ENCODE data around the gene RNF40. TPM values are rescaled to one million over a fixed set of nuclear protein-coding genes. Genes with fewer than 3 reads are reported as not detected.

Gene RNF40
- polyA plus RNA-seq, 1 donor from 2014 or later: 85.2 TPM

Small RNAs within 50 kb of the gene (small RNA-seq; reads per million reads assigned to genes)
- gene RF00017: 0 reads per million in 3 experiments

Other genes starting within 250 kb of the RNF40 start
- gene ZNF768, start 235.8 kb upstream of the RNF40 start, polyA plus RNA-seq: 54.4 and 56.5 TPM in 2 replicates
- 5.7 and 8.4 TPM in 2 replicates for gene ZNF747, start 227.5 kb upstream of the RNF40 start, polyA plus RNA-seq
- gene ZNF764, start 203.9 kb upstream of the RNF40 start, polyA plus RNA-seq: 10.5 and 14.9 TPM in 2 replicates
- gene ZNF688, start 190.6 kb upstream of the RNF40 start, polyA plus RNA-seq: 26.9 and 28.4 TPM in 2 replicates
- gene ZNF785, start 176.6 kb upstream of the RNF40 start, polyA plus RNA-seq: 26.4 and 44.1 TPM in 2 replicates
- gene ZNF689, start 151.9 kb upstream of the RNF40 start, polyA plus RNA-seq: 10.6 and 13.9 TPM in 2 replicates
- 23.3 and 31.2 TPM in 2 replicates for gene PRR14, start 111.4 kb upstream of the RNF40 start, polyA plus RNA-seq
- 19.0 and 24.2 TPM in 2 replicates for gene FBRS, start 103.9 kb upstream of the RNF40 start, polyA plus RNA-seq
- gene SRCAP, start 63.2 kb upstream of the RNF40 start, polyA plus RNA-seq: 0.76 and 2.4 TPM in 2 replicates
- gene PHKG2, start 13.9 kb upstream of the RNF40 start, polyA plus RNA-seq: 41.5 and 55.2 TPM in 2 replicates
- gene CFAP119, start 260 bp upstream of the RNF40 start, polyA plus RNA-seq: 17.0 and 23.3 TPM in 2 replicates
- 10.4 and 14.1 TPM in 2 replicates for gene ZNF629, start 24.9 kb downstream of the RNF40 start, polyA plus RNA-seq
- 39.2 and 44.9 TPM in 2 replicates for gene BCL7C, start 131.8 kb downstream of the RNF40 start, polyA plus RNA-seq
- gene CTF1, start 134.3 kb downstream of the RNF40 start, polyA plus RNA-seq: not detected in 2 replicates
- gene FBXL19, start 161.2 kb downstream of the RNF40 start, polyA plus RNA-seq: 99.6 and 124 TPM in 2 replicates
- gene ORAI3, start 186.7 kb downstream of the RNF40 start, polyA plus RNA-seq: 5.7 and 7.3 TPM in 2 replicates
- 1.4 and 3.3 TPM in 2 replicates for gene SETD1A, start 195.4 kb downstream of the RNF40 start, polyA plus RNA-seq
- gene HSD3B7, start 222.9 kb downstream of the RNF40 start, polyA plus RNA-seq: 1.5 and 3.4 TPM in 2 replicates
- gene STX1B, start 248.3 kb downstream of the RNF40 start, polyA plus RNA-seq: 4.5 and 9.2 TPM in 2 replicates